GM18508 (cell line): Measurements from ENCODE around the gene EI24.
"Not testable (repeated sequence)": the region's sequence is repeated elsewhere in the genome, so short reads cannot be mapped to it uniquely, and the experiment has no call there.

ENCODE experiments used
- ATAC-seq: cut with Tn5 transposase; IDR thresholded peaks from one replicate; pipeline ENCODE4 v1.9.1; 2021; ENCODE audit warnings: moderate number of reproducible peaks; ENCODE audit not compliant: insufficient read depth, unreplicated experiment

Gene EI24

DNA sequence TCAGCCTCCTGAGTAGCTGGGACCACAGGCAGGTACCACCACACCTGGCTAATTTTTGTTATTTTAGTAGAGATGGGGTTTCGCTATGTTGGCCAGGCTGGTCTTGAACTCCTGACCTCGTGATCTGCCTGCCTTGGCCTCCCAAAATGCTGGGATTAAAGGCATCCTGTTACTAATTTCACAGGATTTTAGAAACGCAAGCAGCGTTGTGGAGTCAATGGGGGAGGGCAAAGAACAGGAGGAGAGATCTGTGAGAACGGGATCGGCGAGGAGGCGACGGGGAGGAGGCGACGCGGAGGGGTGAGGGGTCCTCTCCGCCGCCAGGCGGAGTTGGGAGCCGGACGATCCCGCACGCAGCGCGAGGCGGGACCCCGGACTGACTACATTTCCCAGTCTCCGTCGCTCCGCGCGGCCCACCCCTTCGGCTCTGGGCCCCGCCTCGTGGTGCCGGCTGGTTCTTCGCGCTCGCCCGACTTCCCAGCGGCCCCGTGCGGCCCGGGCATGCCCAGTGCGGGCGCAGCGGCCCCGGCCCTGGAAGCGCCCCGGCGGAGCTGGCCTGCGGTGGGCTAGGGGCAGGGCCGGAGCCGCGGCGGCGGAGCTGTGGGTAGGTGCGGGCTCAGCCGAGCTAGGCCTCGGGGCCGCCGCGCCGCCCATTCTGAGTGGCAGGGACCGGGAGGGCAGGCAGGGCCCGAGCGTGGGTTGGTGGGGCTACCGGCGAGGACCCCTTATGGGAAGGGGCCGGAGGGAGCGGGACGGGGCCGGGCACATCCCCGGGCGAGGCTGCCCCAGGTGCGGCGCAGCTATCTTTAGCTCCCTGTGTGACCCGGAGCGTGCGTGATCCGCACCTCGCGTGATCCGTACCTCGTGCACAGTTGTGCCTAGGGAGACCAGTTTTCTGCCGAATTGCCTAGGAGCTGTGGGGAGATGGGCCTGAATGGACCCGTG, at the start of gene EI24:
EI24 (plus strand) TSS at position 508 of the 945 bp plus-strand sequence. CDS start 3,051 bp downstream, outside the sequence.
- peak; percentile 85 for ATAC-seq

DNA sequence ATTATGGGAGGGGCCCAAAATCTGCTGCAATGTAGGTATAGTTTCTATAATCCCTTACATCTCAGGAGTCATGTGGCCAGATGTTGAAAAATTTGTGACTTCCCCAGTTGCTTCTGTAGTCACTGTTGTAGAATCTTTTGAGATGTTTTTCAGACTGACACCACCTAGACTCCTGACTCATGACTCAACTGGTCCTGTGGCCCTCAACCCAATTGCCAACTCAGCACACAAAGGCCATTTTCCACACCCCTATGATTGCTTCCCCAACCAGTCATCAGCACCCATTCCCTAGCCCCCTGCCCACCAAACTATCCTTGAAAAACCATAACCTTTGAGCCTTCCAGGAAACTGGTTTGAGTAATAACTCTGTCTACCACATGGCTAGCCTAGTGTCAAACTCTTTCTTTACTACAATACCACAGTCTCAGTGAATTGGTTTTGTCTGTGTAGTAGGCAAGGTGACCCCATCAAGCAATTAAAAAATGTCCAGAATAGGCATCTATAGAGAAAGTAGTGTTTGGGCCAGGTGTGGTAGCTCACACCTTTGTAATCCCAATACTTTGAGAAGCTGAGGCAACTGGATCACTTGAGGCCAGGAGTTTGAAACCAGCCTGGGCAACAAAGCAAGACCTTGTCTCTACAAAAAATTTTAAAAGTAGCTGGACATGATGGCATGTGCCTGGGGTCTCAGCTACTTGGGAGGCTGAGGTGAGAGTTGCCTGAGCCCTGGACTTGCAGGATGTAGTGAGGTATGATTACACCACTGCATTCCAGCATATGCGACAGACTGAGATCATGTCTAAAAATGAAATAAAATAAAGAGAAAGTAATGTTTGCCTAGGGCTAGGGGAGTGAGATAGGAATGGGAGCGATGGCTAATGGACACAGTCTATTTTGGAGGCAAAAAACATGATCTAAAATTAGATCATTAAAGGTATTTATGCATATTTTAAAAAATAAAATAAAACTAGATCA, 49.1 kb upstream of the EI24 start:
- ATAC-seq = no peak

DNA sequence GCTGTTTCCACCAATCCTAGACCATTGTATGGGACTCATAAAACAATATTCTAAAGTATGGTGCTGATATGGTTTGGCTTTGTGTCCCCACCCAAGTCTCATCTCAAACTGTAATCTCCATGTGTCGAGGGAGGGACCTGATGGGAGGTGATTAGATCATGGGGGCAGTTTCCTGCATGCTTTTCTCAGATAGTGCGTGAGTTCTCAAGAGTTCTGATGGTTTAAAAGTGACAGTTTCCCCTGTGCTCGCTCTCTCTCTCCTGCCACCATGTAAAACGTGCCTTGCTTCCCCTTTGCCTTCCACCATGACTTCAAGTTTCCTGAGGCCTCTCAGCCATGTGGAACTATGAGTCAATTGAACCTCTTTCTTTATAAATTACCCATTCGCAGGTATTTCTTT, 44.0 kb upstream of the EI24 start:
- ATAC-seq = no peak

DNA sequence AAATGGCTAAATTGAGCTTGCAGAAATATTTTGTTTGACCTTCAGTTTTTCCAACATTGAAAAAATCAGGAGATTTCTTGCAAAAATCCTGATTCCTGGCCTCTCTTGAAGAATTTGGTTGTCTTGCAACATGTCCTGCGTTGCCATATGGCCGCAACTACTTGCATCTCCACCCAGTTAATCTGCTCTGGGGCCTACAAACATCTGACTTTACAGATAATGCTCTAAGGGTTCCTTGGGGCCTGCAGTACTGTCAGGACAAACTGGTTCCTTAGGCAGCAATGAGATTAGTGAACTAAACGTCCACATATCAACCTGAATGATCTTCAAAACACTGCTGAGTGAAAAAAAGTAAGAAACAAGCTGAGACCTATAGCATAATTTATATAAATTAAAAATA, 36.6 kb upstream of the EI24 start:
- no peak for ATAC-seq

DNA sequence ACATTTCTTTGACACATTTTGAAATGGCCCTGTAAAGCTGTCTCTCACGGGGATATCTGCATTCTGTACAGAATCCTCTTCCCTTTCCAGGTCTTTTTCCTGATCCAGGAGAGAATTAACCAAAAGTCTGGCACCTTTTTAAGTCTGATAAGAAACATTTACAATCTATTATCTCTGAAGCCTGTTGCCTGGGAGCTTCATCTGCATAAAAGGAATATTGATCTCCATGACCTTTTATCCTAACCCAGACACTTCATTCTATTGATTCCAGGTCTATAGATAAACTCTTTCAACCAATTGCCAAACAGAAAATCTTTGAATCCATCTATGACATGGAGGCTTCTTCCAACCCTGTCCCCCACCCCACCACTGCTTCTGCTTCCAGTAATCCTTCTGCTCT, 33.7 kb upstream of the EI24 start:
- no peak for ATAC-seq

DNA sequence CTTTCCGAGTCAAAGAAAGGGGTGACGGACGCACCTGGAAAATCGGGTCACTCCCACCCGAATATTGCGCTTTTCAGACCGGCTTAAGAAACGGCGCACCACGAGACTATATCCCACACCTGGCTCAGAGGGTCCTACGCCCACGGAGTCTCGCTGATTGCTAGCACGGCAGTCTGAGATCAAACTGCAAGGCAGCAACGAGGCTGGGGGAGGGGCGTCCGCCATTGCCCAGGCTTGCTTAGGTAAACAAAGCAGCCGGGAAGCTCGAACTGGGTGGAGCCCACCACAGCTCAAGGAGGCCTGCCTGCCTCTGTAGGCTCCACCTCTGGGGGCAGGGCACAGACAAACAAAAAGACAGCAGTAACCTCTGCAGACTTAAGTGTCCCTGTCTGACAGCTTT, 32.4 kb upstream of the EI24 start:
- not testable (repeated sequence) for ATAC-seq

DNA sequence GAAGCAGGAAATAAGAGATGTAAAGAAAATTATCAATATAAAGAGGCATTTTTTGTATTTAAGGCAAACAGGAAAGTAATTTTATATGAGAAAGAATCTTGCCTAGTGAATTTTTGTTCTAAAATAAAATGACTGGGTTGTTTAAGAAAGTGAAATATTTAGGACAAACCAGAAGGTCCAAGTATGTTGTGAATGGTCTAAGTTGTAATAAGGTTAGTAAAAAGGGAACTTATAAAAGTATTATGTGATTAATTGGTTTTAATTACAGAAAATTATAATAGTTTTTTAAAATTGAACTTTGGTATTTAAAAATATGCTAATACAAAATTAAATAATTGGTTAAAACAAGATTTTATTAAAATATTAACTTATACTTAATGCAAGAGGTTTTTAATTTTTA, 26.6 kb upstream of the EI24 start:
- no peak for ATAC-seq

DNA sequence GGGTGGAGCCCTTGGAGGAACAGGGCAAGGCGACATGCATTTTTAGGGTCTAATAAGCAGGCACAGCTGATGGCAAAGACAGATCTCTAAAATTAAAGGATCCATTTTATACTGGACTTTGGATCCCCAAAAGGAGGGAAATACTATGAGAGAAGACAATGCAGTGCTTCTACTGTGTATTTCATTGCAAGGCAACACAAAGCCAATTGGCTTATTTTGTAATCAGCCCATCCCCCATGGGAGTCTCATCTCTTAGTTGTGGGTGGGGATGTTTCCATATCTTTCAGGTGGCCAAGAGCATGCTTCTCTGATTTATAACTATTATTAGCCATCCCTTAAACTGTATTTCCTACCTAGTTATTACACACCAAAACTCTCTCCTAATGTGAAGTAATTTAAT, 18.5 kb upstream of the EI24 start:
- no peak for ATAC-seq

DNA sequence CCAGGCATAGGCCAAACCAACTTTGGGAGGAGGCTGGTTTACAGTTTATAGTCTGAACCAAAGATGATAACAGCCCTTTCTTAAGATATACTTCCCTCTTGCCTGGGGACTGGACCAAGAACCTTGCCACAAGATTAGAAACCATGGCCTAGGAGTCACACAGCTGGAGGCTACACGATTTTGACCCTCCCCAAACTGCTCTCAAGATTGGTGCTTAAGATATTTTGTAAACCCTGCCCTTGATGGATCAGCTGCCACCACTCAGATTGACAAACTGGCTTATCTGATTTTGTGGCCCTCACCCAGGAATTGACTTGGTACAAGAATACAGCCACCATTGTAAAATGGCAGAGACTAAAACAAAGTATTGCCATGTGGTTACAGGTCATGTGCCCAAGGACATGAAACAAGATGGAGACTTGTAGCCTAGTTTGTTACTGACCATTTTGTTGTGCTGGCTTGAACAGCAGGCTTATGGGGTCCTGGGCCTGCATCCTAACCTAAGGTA, 17.4 kb upstream of the EI24 start:
- ATAC-seq = no peak

DNA sequence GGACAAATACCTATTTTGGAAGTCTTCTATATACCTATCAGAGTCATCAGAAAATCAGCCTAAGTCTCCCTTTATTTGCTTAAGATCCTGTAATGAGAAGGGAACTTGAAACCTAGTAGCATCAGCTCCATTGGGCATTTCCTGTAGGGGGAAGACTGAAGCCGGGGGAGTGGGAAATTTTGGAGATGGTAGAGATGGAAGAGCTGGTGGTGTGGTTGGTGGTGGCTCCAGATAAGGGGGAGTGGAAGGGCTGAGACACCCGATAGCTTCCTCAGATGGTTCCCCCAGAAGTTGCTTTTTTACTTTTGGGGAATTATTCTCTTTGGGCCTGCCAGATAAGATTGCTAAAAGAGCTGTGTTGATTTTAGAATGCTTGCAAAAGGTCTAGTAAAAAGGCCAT, 16.4 kb upstream of the EI24 start:
- no peak for ATAC-seq

DNA sequence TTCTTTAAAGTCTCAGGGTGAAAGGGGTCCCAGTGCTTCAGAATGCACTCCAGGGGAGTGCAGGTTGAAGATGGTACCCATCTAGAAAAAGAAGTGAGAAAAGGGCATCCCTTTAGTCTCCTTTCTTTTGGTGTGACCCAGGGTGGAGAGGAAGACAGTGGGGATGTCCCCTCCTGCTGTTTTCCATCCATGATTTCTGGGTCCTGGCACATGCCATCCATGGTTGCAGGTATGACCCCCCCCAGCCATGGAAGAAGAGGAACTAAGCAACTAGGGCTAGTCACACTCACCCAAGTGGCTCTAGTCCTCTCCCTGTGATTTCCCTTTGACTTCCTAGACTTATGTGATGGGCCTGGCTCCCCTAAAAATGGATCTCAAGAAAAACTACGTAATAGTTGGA, 15.9 kb upstream of the EI24 start:
- no peak for ATAC-seq

DNA sequence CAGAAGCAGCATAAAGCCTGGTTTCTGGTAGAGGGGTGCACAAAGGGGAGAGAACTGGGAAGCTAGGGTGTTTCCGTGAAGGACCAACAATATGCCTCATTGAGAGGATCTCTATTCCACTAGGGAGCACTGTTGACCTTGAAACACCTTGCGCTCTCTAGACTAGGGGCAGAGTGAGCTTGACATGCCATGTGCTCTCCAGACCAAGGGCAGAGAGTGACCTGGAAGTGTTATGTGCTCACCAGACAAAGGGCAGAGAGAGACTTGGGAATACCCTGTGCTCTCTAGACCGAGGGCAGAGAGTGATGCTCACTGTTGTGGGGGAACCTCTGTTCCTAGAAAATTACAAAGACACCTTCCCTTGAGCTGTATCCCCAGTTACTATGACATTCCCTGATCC, 15.2 kb upstream of the EI24 start:
- ATAC-seq = no peak

DNA sequence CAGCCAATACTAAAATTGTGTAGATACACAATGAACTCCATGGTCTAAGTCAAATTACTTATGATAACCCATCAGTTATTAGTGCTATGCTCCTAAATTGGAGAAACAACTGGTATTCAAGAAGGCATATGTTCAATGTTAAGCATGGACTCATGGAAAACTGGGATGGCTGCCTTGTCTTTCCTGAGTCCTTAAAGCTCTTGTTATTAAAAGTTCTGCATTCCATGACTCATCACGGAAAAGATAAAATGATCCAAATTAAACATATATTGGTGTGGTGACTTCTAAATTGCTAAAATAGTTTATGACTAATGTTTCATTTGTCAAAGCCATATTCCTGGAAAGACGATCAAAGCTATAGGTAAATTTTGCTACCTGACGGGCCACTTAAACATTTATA, 9.4 kb upstream of the EI24 start:
- ATAC-seq = no peak

DNA sequence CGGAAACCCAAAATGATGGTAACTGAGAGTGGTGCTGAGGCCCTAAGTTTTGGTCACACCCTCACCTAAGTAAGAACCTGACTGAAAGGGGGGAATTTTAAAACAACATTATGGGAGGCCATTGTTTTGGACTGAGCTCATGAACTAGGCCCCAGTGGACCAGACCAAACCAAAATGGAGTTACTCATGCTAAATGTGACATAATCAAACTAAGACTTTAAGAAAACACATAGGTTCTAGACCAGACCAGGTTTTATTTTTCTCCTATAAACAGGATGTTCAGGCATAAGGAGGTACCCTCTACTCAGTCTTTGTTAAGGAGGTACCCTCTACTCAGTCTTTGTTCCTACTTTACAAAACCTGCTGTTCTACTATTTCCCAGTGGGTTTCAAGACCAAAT, 7.4 kb upstream of the EI24 start:
- ATAC-seq = no peak

DNA sequence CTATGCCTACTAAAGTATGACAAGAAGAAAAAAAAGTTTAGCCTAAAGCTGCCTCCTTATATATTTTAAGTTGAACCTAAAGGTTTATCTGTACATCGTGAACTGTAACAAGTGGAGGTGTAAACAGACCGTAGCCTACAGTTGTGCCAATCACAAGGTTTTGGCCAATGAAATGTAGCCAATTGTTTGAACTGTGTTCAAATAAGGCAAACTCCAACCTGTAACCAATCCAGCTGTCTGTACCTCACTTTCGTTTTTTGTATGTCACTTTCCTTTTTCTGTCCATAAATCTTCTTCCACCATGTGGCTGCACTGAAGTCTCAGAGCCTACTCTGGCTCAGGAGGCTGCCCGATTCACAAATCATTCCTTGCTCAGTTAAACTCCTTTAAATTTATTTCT, 6.8 kb upstream of the EI24 start:
- no peak for ATAC-seq

DNA sequence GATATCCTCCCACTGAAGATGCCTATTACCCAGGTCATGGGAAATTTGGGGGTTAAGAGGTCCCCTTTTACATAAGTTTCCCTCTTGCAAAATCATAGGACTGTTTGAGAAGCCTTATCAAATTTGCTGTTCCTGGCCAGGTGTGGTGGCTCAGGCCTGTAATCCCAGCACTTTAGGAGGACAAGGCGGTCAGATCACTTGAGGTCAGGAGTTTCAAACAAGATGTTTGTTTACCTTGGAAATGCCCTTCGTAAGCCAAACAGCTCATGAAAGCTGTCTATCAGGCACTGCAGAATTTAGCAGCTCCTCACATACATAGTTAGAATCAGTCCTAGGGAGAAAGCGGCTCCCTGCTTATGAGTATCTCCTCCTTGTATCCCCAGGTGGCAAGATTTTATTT, 4.9 kb upstream of the EI24 start:
- no peak for ATAC-seq

DNA sequence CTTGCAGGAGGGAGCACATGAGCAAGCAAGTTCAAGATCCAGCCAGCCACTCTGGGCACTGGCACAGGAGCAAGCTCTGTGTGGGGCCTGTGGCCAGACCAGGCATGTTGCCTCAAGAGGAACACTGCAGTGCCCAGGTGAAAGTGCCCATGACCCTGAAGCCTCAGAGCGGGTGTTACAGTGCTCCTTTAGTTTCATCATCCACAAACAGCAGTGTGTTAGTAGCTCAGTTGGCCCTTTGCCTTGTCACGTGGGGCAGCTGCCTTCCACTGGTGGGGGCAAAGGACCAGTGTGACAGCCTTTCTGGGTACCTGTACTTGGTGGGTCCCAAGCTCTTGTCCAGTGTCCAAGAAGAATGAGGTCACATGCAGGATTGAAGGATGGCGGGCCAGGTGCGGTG, 3.0 kb upstream of the EI24 start:
- no peak for ATAC-seq

DNA sequence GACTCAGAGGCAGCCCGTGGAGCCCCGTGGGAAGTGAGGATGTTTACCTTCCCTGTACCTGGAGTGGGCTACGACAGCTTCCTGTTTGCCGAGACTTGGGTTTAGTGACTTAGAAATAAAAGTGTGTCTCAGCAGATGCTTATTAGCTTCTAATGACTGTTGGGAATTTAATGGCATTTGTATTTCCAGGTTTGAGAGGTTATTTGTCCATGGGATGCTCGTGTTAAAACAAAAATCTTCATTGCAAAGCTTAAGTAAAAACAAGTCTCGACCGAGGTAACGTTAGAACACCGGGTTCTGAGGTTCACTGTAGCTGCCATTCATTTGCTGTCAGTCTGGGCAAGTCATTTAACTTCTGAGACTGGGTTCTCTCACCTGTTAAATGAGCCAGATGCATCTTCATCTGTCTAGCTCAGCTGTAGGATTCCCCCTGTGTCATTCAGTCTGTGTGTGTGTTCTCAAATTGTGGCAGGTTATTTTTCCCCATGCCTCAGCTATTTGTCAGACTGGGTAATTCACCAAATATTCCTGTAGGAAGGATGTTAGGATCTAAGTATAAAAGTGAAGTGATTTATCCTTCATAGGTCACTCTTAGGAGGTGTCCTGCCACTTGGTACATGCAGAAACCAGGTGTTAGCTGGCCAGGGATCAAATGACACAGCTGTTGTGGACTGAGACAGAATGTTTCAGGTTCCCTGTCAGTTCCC, 791 bp downstream of the EI24 start:
- peak; percentile 6 for ATAC-seq

DNA sequence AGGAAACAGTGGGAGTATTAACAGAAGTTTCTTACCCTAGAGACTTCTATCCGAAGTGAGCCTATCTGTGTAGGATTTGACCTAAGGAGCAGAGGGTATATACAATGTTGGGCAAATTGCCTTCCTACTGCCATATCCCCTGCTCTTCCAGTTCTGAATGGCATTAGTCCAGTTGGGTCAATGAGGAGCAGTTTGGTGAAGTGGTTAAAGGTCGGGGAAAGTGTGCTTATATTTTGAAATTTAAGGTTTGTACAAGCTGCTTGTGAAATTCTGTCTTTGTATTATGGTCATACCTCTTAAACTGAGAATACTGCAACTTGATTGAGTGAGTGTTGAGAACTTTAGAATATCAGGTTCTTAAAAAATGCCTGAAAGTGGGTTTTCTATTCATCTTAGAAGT, 1.7 kb downstream of the EI24 start:
- no peak for ATAC-seq

DNA sequence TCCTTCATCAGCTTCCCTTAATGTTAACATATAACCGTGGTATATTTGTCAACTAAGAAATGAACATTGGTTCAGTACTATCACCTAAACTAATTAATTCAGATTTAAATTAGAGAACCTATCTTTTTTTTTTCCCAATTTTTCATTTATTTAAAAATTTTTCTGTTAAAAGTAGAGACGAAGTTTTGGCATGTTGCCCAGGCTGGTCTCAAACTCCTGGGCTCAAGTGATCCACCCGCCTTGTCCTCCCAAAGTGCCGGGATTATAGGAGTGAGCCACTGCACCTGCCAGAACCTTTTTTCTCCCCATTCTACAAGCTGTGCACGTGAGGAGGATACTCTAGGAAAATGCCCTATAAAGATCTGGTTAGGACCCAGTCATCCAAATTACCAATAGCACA, 3.6 kb downstream of the EI24 start:
- ATAC-seq = no peak
